ENCODE results near the gene RAB5IF. TPM values are rescaled to one million over a fixed set of nuclear protein-coding genes. Genes with fewer than 3 reads are reported as not detected.

Gene RAB5IF
- total and polyA plus RNA-seq, 9 of the 15 experiments (the other 6 are each of a cell fraction or from before 2014, with no cell fraction given): 26.5 to 198 (median 134) TPM

- no peak for TF ChIP-seq GTF2B (IDR thresholded peaks at IDR 0.05; ENCODE audit: extremely low read depth, insufficient read length)
Observed at GRCh38 chr20:36578356-36579041, 27.1 kb upstream of the RAB5IF start (continued).

- Histone ChIP-seq H3K9me1 (ENCODE audit: control insufficient read depth, insufficient read depth, low read length) (peaks cover 3% of the 10 kb centered on the region), H4K20me1 (replicated peaks; ENCODE audit: control insufficient read depth, insufficient read depth, low read length) (peaks cover 9% of the 10 kb centered on the region), H2AFZ (ENCODE audit: low read depth, low read length) (no peak overlapping the region), H3K4me3 (no peak overlapping the region), H3K36me3 (ENCODE audit: control insufficient read depth, insufficient read depth, low read length) (peaks cover 57% of the 10 kb centered on the region; the same call in 2 of the 3 replicates), H3K4me1 (replicated peaks in 1 of 2; ENCODE audit: control insufficient read depth in 2 of 2, insufficient read depth in 2 of 2, low read length in 2 of 2) (peaks cover 7 to 10% of the 10 kb centered on the region in 2 experiments; a peak in 4 of 5 replicates), H3K9ac (ENCODE audit: insufficient read depth in 1 of 2, low read depth in 2 of 2, low read length in 2 of 2) (no peak overlapping the region), H3K4me2 (ENCODE audit: insufficient read depth, low read length) (no peak overlapping the region), H3K79me2 (ENCODE audit: control insufficient read depth, insufficient read depth, low read length) (peaks cover 31% of the 10 kb centered on the region), H3K27ac (ENCODE audit: extremely low read depth, low read depth, low read length) (no peak overlapping the region), H3K9me3 (replicated peaks; ENCODE audit: control insufficient read depth, insufficient read depth, low read depth, low read length) (no peaks in the 10 kb centered on the region), H3K27me3 (ENCODE audit: control insufficient read depth in 2 of 2, insufficient read depth in 2 of 2, low read length in 2 of 2) (no peaks in the 10 kb centered on the region)
- in situ Hi-C loops (cut with MboI) (no loop called here), intact Hi-C loops (cut with micrococcal nuclease) (no loop called here)
- 78% methylated on average over 2 of the region's 2 CpGs for whole genome bisulfite sequencing (ENCODE audit: insufficient coverage, low coverage, missing lambda C conversion rate)
- ATAC-seq: no peak
- CTCF ChIA-PET (ENCODE audit: low intra/inter-chr PET ratio): no interaction called here
- no peak for FAIRE-seq
- no TSS peak for BruUV-seq (replicated peaks)
- DNase-seq (ENCODE audit: extremely low read depth in 1 of 4, low spot score in 3 of 4): peak in 1 of 4 experiments; percentile 5
- POLR2A ChIA-PET: interaction anchor here (0.8 to 2.5 kb wide), 2 partner anchors 10 to 255 kb away, joined by 3 to 7 read pairs; no protein-coding TSS in a partner anchor
- TF ChIP-seq ETS1 (conservative IDR thresholded peaks at IDR 0.05; ENCODE audit: control insufficient read depth, low read depth, low read length): no peak
- TF ChIP-seq SRSF9 (IDR thresholded peaks at IDR 0.05; ENCODE audit: borderline replicate concordance, low read depth, low read length): no peak
- no peak for TF ChIP-seq TCF3 (CRISPR knock-in tag; IDR thresholded peaks at IDR 0.05)
- no peak for TF ChIP-seq ZNF165 (CRISPR knock-in tag; IDR thresholded peaks at IDR 0.05; ENCODE audit: borderline replicate concordance)
- TF ChIP-seq USF2 (CRISPR knock-in tag; IDR thresholded peaks at IDR 0.05): no peak
- no peak for TF ChIP-seq PKNOX1 (IDR thresholded peaks at IDR 0.05)
- TF ChIP-seq ZNF778 (CRISPR knock-in tag; IDR thresholded peaks at IDR 0.05): no peak
- TF ChIP-seq ERF (CRISPR knock-in tag; IDR thresholded peaks at IDR 0.05): no peak
- no peak for TF ChIP-seq CREM (IDR thresholded peaks at IDR 0.05; ENCODE audit: low read depth)
- TF ChIP-seq ZNF586 (CRISPR knock-in tag; conservative IDR thresholded peaks at IDR 0.05): no peak
- no peak for TF ChIP-seq C11orf30 (IDR thresholded peaks at IDR 0.05; ENCODE audit: low read depth)
- no peak for TF ChIP-seq ZNF324 (CRISPR knock-in tag; IDR thresholded peaks at IDR 0.05)
- no peak for TF ChIP-seq SMC3 (conservative IDR thresholded peaks at IDR 0.05; ENCODE audit: insufficient read depth, low read depth, low read length)
- TF ChIP-seq SRSF7 (optimal IDR thresholded peaks at IDR 0.05; ENCODE audit: low read depth, low read length): no peak
Observed at GRCh38 chr20:36579996-36580545, 25.5 kb upstream of the RAB5IF start.

Measured in K562 (cell line).